ENCODE results near the gene PCK2. TPM values are rescaled to one million over a fixed set of nuclear protein-coding genes. Genes with fewer than 3 reads are reported as not detected.

The PCK2 gene
- total and polyA plus RNA-seq, 4 donors = 3.9 to 7.0 (median 5.8) TPM

GRCh38 chr14:24060984-24061913, 32.9 kb upstream of the PCK2 start:
- H3K36me3 ChIP-seq (ENCODE audit: control insufficient read depth, insufficient read depth, low read length) = peaks cover 89% of the 10 kb centered on the region
- peaks cover 8% of the 10 kb centered on the region for H3K4me1 ChIP-seq (ENCODE audit: control insufficient read depth, insufficient read depth, low read length)
- 93% methylated on average over 7 of the region's 7 CpGs for WGBS (ENCODE audit: insufficient coverage)
- no peaks in the 10 kb centered on the region for H3K27me3 ChIP-seq (ENCODE audit: control insufficient read depth, insufficient read depth, low read length)
- no peak for DNase-seq (ENCODE audit: low read depth in 4 of 6, low spot score in 6 of 6)
- H3K9me3 ChIP-seq (ENCODE audit: control insufficient read depth, insufficient read depth, low read length) = no peaks in the 10 kb centered on the region
- no peak overlapping the region for H3K27ac ChIP-seq (ENCODE audit: low read depth, low read length)
- no peak overlapping the region for H3K4me3 ChIP-seq (ENCODE audit: low read depth, low read length)

GRCh38 chr14:24062216-24062980, 31.7 kb upstream of the PCK2 start:
- H3K9me3 ChIP-seq (ENCODE audit: control insufficient read depth, insufficient read depth, low read length) = no peaks in the 10 kb centered on the region
- H3K27me3 ChIP-seq (ENCODE audit: control insufficient read depth, insufficient read depth, low read length) = no peaks in the 10 kb centered on the region
- H3K4me3 ChIP-seq (ENCODE audit: low read depth, low read length) = no peak overlapping the region
- 92% methylated on average over 9 of the region's 14 CpGs for WGBS (ENCODE audit: insufficient coverage)
- peaks cover 17% of the 10 kb centered on the region for H3K4me1 ChIP-seq (ENCODE audit: control insufficient read depth, insufficient read depth, low read length)
- no peak for DNase-seq (ENCODE audit: low read depth in 4 of 6, low spot score in 6 of 6)
- H3K27ac ChIP-seq (ENCODE audit: low read depth, low read length) = no peak overlapping the region
- H3K36me3 ChIP-seq (ENCODE audit: control insufficient read depth, insufficient read depth, low read length) = peaks cover 88% of the 10 kb centered on the region

GRCh38 chr14:24063263-24063836, 30.8 kb upstream of the PCK2 start:
- Histone ChIP-seq H3K27ac (ENCODE audit: low read depth, low read length) (no peak overlapping the region), H3K4me1 (ENCODE audit: control insufficient read depth, insufficient read depth, low read length) (peaks cover 18% of the 10 kb centered on the region), H3K36me3 (ENCODE audit: control insufficient read depth, insufficient read depth, low read length) (peaks cover 85% of the 10 kb centered on the region), H3K9me3 (ENCODE audit: control insufficient read depth, insufficient read depth, low read length) (no peaks in the 10 kb centered on the region), H3K27me3 (ENCODE audit: control insufficient read depth, insufficient read depth, low read length) (no peaks in the 10 kb centered on the region), H3K4me3 (ENCODE audit: low read depth, low read length) (no peak overlapping the region)
- 81% methylated on average over 4 of the region's 4 CpGs for WGBS (ENCODE audit: insufficient coverage)
- DNase-seq (ENCODE audit: low read depth in 4 of 6, low spot score in 6 of 6) = no peak

- 83% methylated on average over 6 of the region's 7 CpGs for WGBS (ENCODE audit: insufficient coverage)
- H3K4me1 ChIP-seq (ENCODE audit: control insufficient read depth, insufficient read depth, low read length) = peaks cover 14% of the 10 kb centered on the region
- no peak for DNase-seq (ENCODE audit: low read depth in 4 of 6, low spot score in 6 of 6)
Measured at GRCh38 chr14:24064091-24064795, 29.9 kb upstream of the PCK2 start.

GRCh38 chr14:24064856-24065255, 29.3 kb upstream of the PCK2 start:
- no peak overlapping the region for H3K27ac ChIP-seq (ENCODE audit: low read depth, low read length)
- WGBS (ENCODE audit: insufficient coverage) = 100% methylated on average over 7 of the region's 15 CpGs
- no peak for DNase-seq (ENCODE audit: low read depth in 4 of 6, low spot score in 6 of 6)

More at GRCh38 chr14:24064091-24064795, 29.9 kb upstream of the PCK2 start:
- Histone ChIP-seq H3K27me3 (ENCODE audit: control insufficient read depth, insufficient read depth, low read length) (no peaks in the 10 kb centered on the region), H3K9me3 (ENCODE audit: control insufficient read depth, insufficient read depth, low read length) (no peaks in the 10 kb centered on the region), H3K4me3 (ENCODE audit: low read depth, low read length) (no peak overlapping the region), H3K27ac (ENCODE audit: low read depth, low read length) (no peak overlapping the region), H3K36me3 (ENCODE audit: control insufficient read depth, insufficient read depth, low read length) (peaks cover 85% of the 10 kb centered on the region)

GRCh38 chr14:24065408-24065807, 28.7 kb upstream of the PCK2 start:
- 75% methylated on average over 8 of the region's 8 CpGs for WGBS (ENCODE audit: insufficient coverage)
- H3K27ac ChIP-seq (ENCODE audit: low read depth, low read length) = no peak overlapping the region
- H3K9me3 ChIP-seq (ENCODE audit: control insufficient read depth, insufficient read depth, low read length) = no peaks in the 10 kb centered on the region
- H3K4me1 ChIP-seq (ENCODE audit: control insufficient read depth, insufficient read depth, low read length) = peaks cover 16% of the 10 kb centered on the region
- no peaks in the 10 kb centered on the region for H3K27me3 ChIP-seq (ENCODE audit: control insufficient read depth, insufficient read depth, low read length)
- DNase-seq (ENCODE audit: low read depth in 4 of 6, low spot score in 6 of 6) = no peak
- H3K36me3 ChIP-seq (ENCODE audit: control insufficient read depth, insufficient read depth, low read length) = peaks cover 76% of the 10 kb centered on the region
- H3K4me3 ChIP-seq (ENCODE audit: low read depth, low read length) = no peak overlapping the region

More at GRCh38 chr14:24064856-24065255, 29.3 kb upstream of the PCK2 start:
- Histone ChIP-seq H3K36me3 (ENCODE audit: control insufficient read depth, insufficient read depth, low read length) (peaks cover 81% of the 10 kb centered on the region), H3K27me3 (ENCODE audit: control insufficient read depth, insufficient read depth, low read length) (no peaks in the 10 kb centered on the region), H3K9me3 (ENCODE audit: control insufficient read depth, insufficient read depth, low read length) (no peaks in the 10 kb centered on the region), H3K4me1 (ENCODE audit: control insufficient read depth, insufficient read depth, low read length) (peaks cover 14% of the 10 kb centered on the region), H3K4me3 (ENCODE audit: low read depth, low read length) (no peak overlapping the region)

GRCh38 chr14:24066496-24067132, 27.5 kb upstream of the PCK2 start:
- no peak overlapping the region for H3K4me3 ChIP-seq (ENCODE audit: low read depth, low read length)
- H3K27ac ChIP-seq (ENCODE audit: low read depth, low read length) = no peak overlapping the region
- H3K4me1 ChIP-seq (ENCODE audit: control insufficient read depth, insufficient read depth, low read length) = peaks cover 21% of the 10 kb centered on the region
- DNase-seq (ENCODE audit: low read depth in 4 of 6, low spot score in 6 of 6) = no peak
- H3K27me3 ChIP-seq (ENCODE audit: control insufficient read depth, insufficient read depth, low read length) = no peaks in the 10 kb centered on the region
- peaks cover 64% of the 10 kb centered on the region for H3K36me3 ChIP-seq (ENCODE audit: control insufficient read depth, insufficient read depth, low read length)
- H3K9me3 ChIP-seq (ENCODE audit: control insufficient read depth, insufficient read depth, low read length) = no peaks in the 10 kb centered on the region
- WGBS (ENCODE audit: insufficient coverage) = 85% methylated on average over 7 of the region's 8 CpGs

GRCh38 chr14:24067133-24068082, 26.7 kb upstream of the PCK2 start:
- DNase-seq (ENCODE audit: low read depth in 4 of 6, low spot score in 6 of 6) = peak in 1 of 6 donors; percentile 66
- H3K27ac ChIP-seq (ENCODE audit: low read depth, low read length) = no peak overlapping the region
- peaks cover 57% of the 10 kb centered on the region for H3K36me3 ChIP-seq (ENCODE audit: control insufficient read depth, insufficient read depth, low read length)
- H3K9me3 ChIP-seq (ENCODE audit: control insufficient read depth, insufficient read depth, low read length) = no peaks in the 10 kb centered on the region
- no peaks in the 10 kb centered on the region for H3K27me3 ChIP-seq (ENCODE audit: control insufficient read depth, insufficient read depth, low read length)
- H3K4me3 ChIP-seq (ENCODE audit: low read depth, low read length) = no peak overlapping the region
- peaks cover 29% of the 10 kb centered on the region for H3K4me1 ChIP-seq (ENCODE audit: control insufficient read depth, insufficient read depth, low read length)
- 79% methylated on average over 8 of the region's 12 CpGs for WGBS (ENCODE audit: insufficient coverage)

Measured in spinal cord (tissue), 10 donors.